Kidney tubule cell (primary cell): ENCODE measurements around the gene HOXC5.

Experiments used
- DNase-seq: peaks from one replicate; pipeline ENCODE4 v3.0.0-alpha.2; 2018; ENCODE audit warnings: low spot score

Gene HOXC5

DNA sequence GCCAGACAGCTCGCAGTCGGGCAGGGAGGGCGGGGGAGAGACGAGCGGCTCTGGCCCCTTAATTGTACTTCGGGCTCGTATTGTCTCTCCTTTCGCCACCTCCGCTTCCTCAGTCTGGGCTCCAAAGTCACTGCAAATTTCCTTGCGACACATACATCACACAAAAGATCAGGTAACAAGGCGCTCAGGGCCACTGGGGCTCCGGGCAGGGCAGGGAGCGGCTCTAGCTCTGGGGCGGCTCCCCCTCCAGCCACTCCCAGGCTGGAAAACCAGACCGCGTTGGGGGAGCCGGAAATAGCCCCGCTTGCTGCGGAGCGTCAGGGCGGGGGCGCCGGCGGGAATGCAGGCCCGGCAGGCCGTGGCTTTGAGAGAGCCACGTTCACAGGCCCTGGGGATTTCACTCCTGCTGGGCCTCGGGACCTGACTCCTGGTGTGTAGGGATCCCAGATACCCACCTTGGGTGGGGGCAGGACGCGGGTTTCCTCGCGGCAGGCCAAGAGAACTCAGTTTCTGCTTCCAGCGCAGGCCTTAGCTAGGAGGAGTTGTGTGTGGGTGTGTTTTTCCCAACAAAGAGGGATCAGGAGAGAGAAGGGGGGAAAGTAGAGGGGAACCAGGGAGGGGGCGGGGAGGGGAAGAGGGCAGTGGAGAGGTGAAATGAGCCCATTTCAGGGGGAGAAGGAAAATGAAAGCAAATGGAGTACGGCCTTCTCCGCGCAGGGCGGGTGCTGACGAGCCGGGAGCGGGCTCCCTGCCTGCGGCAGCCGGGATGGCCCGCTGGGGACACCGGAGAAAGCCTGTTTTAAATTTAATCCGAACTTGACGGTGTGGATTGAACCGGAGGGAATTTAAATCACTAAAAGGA lies 37.2 kb upstream of the HOXC5 start:
- peak; percentile 84 for DNase-seq

DNA sequence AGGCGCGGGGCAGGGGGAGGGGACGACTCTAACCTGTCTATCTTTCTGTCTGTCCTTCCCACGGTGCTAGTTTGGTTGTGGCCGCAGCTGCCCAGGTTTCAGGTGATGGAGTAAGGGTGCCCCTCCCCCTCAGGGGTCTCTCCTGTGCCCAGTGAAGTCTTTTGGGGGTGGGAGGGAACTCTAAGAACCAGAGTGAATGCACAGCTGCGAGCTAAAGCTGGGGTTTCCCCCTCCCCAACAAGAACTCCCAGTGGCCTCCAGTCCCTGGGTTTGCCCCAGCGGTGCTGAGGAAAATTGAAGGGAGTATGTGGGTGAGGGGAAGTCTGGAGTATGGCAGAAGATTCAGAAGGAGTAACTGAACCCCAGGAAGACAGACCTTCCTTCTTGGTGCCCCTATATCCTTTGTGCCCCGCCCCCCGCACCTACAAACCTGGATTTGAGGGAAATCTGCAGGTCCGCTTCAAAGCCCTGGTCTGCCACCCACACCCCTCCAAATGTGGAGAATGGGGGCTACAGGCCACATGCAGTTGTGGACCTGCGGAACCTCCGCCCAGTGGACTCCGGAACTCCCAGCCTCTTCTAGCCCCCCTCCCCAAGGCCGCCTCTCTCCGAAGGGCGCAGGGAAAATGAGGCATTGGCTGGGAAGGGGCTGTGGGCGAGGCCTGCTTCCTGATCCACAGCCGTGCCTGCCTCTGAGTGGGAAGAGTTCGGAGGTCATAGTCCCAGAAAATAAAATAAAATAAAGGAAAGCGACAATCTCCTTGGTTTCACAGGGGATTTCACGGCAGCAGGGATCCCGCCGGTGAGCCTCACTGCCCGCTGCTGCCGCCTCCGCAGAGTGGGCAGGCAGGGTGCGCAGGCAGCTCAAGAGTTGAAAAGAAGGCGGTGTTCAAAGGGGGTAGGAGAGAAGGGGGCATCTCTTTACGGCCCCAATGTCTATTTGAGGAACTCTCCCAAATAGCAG lies 36.3 kb upstream of the HOXC5 start:
- DNase-seq, result peak; percentile 55

DNA sequence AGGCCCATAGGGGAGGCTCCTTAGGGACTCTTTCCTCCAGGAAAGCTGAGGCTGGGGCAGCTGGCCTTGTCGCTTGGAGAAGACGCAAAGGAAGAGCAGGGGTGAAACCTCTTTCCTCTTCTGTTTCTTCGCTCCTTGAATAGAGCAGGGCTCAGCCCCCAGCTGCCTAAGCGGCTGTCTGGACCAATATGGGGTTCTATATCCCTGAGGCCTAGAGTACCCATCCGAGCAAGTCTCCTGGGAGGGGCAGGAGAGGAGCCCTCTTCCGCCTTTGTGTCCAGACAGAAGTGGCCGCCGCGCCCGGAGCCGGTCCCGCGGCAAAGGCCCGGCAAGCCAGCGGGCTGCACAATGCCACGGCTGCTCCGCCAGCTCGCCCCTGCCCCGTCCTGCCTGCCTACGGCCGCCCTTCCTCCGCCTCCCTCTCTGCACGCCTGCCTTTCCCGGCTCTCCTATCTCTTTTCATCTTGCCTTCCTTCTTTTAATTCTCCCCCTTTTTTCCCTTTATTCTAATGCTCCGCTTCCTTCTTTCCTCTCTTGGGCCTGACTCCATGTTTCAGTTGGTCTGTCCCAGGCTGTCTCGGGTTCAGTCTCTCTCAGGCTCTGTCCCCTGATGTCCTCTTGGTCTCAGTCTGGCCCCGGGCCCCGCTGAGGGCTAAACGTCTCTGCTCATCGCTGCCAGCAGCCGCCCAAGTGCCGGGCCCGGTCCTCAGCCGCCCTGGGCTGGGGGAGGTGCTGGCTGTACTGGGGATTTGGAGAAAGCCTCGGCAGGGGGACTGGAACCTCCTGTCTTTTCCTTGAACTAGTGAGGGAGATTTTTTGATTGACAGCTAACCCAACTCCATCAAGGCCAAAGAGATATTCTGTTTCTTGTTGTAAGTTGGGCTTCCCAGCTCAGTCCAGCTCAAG lies 35.4 kb upstream of the HOXC5 start:
- peak; percentile 57 for DNase-seq

DNA sequence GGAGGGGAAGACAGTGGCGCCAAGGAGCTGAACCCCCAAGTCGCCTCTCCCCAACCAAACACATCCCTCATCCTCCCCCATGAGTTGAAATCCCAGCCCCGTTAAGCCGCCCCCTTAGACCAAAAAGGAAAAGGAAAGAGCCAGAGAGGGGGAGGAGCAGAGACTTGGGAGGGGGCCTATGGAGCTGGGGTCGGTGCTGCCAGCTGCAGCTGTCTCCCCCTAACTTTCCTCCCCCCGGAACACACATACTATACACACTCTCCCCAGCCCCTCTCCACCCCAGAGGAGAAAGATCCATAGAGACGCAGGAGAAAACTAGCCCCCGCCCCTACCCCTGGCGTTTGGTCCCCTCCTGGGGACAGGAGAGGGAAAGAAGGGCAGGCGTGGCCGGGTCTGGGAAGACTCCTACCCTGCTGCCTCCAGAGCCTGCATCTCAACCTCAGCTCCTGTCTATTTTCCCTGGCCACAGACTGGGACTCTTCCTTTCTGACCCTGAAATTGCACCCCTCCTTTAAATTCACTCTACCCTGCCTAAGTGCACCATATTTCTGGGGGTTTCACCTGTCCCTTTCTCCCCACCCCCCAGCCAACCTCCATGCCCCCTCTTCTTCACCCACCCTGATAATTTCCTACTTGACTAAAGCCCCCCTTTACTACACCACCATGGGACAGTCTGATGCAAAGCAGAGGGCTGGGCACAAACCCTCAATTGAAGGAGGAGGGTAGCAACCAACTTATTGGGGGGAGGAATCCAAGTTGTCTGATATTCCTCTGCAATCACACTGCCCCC lies 34.5 kb upstream of the HOXC5 start:
- DNase-seq, result no peak

- no peak for DNase-seq
Observed at GRCh38 chr12:53998900-53999236, 34.0 kb upstream of the HOXC5 start.

- DNase-seq, result peak; percentile 76
Observed at GRCh38 chr12:53999559-54000115, 33.2 kb upstream of the HOXC5 start.

GRCh38 chr12:54000116-54001114 lies 32.4 kb upstream of the HOXC5 start, which contains the start of gene HOXC9:
TSS of gene HOXC9 (plus strand) at chr12:54000161. CDS start at chr12:54000189, 28 bp downstream.
- peak; percentile 52 for DNase-seq

GRCh38 chr12:54001283-54002187 lies 31.3 kb upstream of the HOXC5 start:
- DNase-seq, result no peak

DNA sequence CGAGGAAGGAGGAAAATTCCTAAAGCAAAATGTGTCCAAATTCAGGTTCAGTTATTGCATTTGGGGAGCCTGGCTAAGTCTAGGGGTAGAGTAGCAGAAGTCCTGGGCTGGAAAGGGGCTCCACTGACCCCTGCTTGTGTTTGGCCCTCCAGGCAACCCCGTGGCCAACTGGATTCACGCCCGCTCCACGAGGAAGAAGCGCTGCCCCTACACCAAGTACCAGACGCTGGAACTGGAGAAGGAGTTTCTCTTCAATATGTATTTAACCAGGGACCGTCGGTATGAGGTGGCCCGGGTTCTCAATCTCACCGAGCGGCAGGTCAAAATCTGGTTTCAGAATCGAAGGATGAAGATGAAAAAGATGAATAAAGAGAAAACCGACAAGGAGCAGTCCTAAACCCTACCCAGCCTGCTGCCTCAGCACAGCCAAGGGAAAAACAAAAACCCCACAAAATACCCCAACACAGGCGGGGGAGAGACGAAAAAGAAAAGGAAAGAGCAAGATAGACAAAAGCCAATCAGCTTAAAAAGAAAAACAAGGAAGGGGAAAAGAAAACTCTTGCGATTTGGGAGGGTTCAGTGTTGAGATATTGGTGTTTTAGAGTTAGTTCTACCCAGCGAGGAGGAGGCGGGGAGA lies 30.5 kb upstream of the HOXC5 start:
- no peak for DNase-seq

DNA sequence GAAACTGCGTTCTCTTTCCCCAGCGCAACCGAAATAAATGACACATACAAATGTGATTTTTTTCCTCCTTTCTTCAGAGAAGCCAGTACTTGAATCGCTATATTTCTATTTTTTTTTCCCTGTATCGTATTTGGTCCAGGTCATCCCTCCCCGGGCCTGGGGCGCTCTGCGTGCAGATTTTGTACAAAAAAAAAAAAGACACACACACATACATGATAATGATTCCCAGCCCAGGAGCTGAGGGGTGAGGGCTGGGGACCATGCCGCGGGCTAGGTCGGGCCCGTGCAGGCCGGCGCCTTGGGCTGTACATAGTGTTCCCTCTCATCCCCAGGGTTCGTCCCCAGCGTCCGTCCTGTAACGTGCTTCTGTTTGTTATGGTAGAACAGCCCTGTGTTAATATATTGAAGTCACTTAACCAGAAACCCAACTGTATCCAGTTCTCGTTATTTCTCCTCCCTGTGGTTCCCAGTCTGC lies 29.9 kb upstream of the HOXC5 start:
- no peak for DNase-seq

- no peak for DNase-seq
Observed at GRCh38 chr12:54003625-54004024, 29.2 kb upstream of the HOXC5 start.

- no peak for DNase-seq
Observed at GRCh38 chr12:54004063-54004840, 28.6 kb upstream of the HOXC5 start.

DNA sequence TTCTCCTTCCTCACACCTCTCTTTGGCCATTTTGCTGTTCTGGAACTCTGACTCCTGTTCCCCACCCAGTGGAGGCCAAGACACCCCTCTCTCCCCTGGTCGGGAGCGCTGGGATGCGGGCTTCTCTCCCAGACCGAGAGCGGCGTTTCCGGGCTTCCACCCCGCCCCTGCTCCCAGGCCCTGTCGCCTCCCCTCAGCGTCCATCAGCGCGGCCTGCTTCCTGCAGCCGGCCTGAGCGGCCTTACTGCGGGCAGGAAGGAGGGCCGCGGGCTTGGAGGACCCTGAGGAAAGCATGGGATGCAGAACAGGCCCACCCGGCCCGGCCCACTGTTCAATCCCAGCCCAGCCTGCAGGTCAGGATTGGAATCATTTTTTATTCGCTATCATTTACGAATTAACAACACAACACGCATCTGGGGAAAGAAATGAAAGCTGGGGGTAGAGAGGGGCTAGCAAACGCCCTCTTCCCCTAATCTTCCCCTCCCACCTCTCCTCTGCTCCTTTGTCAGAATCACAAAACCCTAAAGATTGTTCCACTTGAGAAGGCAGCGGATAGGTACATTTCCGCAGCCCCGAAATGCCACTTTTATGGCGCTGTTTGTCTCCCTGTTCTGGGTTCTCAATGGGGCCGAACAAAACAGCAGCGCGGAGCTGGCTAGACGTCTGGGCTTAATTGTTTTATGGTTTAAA lies 27.9 kb upstream of the HOXC5 start:
- DNase-seq, result no peak

DNA sequence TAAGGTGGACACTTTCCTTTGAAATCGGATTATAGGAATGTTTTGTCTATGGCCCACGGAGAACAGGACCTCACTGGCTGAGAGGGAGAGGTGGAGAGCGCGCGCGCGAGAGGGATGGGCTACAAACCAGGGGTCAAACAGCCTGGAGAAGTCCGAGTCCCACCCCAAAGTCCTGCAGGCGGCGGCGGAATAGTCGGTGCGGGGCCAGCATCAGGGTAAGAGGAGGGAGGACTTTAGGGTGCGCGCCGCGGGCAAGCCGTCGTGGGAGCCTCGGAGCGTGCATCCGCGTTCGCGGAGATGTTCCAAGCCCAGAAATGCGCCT lies 27.4 kb upstream of the HOXC5 start:
- no peak for DNase-seq

DNA sequence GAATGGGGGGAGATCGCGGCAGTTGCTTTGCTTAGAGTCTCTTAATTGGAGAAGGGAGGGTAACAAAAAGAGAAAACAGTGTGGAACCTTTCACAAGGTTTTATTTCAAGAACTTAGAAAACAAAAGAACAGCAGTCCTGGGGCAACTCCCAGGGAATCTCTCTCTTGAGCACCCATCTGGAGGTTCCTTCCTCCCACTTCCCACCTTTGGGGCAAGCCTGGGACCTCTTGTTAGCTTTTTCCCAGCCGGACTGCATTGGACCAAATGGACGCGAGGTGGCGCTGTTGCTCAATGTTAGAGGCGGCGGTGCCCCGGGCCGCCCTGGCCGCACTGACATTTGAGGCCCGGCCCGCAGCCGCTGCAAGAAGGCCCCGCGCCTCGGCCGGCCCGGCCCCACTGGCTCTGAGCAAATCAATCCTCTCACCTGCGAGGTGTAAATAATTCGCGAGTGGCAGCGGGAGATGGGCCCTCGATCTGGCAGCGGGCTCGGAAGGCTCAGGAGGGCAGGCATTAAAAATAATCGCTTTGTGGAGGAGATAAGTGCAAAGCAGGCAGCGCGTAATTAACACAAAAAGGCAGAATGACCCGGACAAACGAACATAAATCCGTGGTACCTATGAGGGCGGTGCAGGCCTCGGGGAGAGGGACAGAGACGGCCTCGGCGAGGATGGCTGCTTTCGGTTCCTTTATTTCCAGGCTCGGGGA lies 26.8 kb upstream of the HOXC5 start:
- peak; percentile 85 for DNase-seq
